NCI-H2196 treated with DMSO at 0.1 percent for 48 hours (cell line): ENCODE measurements around the gene PTPRT.

ENCODE experiments used
- DNase-seq: peaks from one replicate; lab custom pipeline; 2025; ENCODE audit not compliant: unreplicated experiment; lab: John Stamatoyannopoulos, UW

PTPRT gene

GRCh38 chr20:42740226-42740870, 449.4 kb downstream of the PTPRT start:
- no peak for DNase-seq

GRCh38 chr20:42739683-42740082, 450.0 kb downstream of the PTPRT start:
- DNase-seq, result no peak

GRCh38 chr20:42735539-42735938, 454.2 kb downstream of the PTPRT start:
- no peak for DNase-seq

- DNase-seq, result no peak
Observed at GRCh38 chr20:42734660-42735368, 454.9 kb downstream of the PTPRT start.

GRCh38 chr20:42721923-42722322, 467.8 kb downstream of the PTPRT start:
- DNase-seq, result no peak

- no peak for DNase-seq
Observed at GRCh38 chr20:42714298-42715141, 475.2 kb downstream of the PTPRT start.

GRCh38 chr20:42708266-42708665, 481.4 kb downstream of the PTPRT start:
- DNase-seq, result no peak

- no peak for DNase-seq
Observed at GRCh38 chr20:42706759-42707158, 482.9 kb downstream of the PTPRT start.

- DNase-seq, result no peak
Observed at GRCh38 chr20:42705550-42705949, 484.2 kb downstream of the PTPRT start.

GRCh38 chr20:42703744-42704143, 486.0 kb downstream of the PTPRT start:
- no peak for DNase-seq

- DNase-seq, result no peak
Observed at GRCh38 chr20:42701948-42702347, 487.8 kb downstream of the PTPRT start.

- no peak for DNase-seq
Observed at GRCh38 chr20:42700372-42700771, 489.3 kb downstream of the PTPRT start.

GRCh38 chr20:42697962-42698361, 491.7 kb downstream of the PTPRT start:
- no peak for DNase-seq

- no peak for DNase-seq
Observed at GRCh38 chr20:42690842-42691437, 498.8 kb downstream of the PTPRT start.

GRCh38 chr20:42688576-42688975, 501.1 kb downstream of the PTPRT start:
- no peak for DNase-seq

- DNase-seq, result no peak
Observed at GRCh38 chr20:42686057-42686456, 503.6 kb downstream of the PTPRT start.

GRCh38 chr20:42678895-42679294, 510.8 kb downstream of the PTPRT start:
- DNase-seq, result no peak

- DNase-seq, result no peak
Observed at GRCh38 chr20:42656130-42656529, 533.6 kb downstream of the PTPRT start.

- no peak for DNase-seq
Observed at GRCh38 chr20:42652266-42652665, 537.4 kb downstream of the PTPRT start.

GRCh38 chr20:42650191-42650746, 539.4 kb downstream of the PTPRT start:
- no peak for DNase-seq

GRCh38 chr20:42649748-42650147, 540.0 kb downstream of the PTPRT start:
- no peak for DNase-seq
